ENCODE data around the gene NCOR1. TPM values are rescaled to one million over a fixed set of nuclear protein-coding genes. Genes with fewer than 3 reads are reported as not detected.

Gene NCOR1
- total and polyA plus RNA-seq, 2 donors: 51.5 to 62.2 TPM

DNA sequence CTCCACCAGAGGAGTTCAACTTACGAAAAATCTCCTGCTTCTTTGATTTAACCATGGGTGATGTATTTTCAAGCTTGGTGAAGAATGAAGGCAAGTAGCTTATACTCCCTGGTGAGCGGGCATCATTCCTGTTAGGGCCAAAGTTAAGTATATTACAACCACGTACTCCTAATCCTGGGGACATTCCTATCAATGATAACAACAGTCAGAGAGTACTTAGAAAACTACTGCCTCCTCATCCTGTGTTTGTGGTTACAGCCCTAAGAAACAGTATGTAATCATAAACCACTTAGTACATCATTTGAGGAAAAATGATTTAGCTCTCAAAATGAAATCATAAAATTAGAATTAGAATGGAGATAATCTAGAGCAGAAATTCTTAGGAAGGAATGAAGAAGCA is 168.4 kb downstream of the NCOR1 start:
- peaks cover 50 to 65% of the 10 kb centered on the region in 2 donors for H3K36me3 ChIP-seq (ENCODE audit: control insufficient read depth in 2 of 2, insufficient read depth in 2 of 2, low read length in 1 of 2)

DNA sequence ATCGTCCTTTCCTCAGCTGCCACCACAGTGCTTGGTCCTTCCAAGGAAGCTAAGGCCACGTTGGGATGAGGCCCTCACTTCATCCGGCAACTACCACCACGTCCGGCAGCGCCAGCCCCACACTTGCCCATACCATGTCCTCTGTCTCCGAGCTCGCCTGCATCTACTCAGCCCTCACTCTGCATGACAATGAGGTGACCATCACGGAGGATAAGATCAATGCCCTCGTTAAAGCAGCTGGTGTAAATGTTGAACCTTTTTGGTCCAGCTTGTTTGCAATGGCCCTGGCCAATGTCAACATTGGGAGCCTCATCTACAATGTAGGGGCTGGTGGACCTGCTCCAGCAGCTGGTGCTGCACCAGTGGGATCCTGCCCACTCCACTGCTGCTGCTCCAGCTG is 170.8 kb downstream of the NCOR1 start:
- WGBS: 93% methylated on average over 10 of the region's 10 CpGs
- no peaks in the 10 kb centered on the region for H3K27me3 ChIP-seq (ENCODE audit: control insufficient read depth in 2 of 2, insufficient read depth in 1 of 2, low read length in 1 of 2)
- H3K36me3 ChIP-seq (ENCODE audit: control insufficient read depth in 2 of 2, insufficient read depth in 2 of 2, low read length in 1 of 2): peaks cover 55 to 76% of the 10 kb centered on the region in 2 donors
- no peaks in the 10 kb centered on the region for H3K4me1 ChIP-seq (ENCODE audit: control insufficient read depth in 2 of 2, insufficient read depth in 2 of 2, low read length in 2 of 2)
- no peak overlapping the region for H3K4me3 ChIP-seq (ENCODE audit: low read length in 2 of 2)
- no peak overlapping the region for H3K27ac ChIP-seq (ENCODE audit: low read depth in 1 of 2, low read length in 1 of 2)
- no peaks in the 10 kb centered on the region for H3K9me3 ChIP-seq (ENCODE audit: control insufficient read depth in 2 of 2, insufficient read depth in 1 of 2, low read length in 1 of 2)
- no peak for DNase-seq (ENCODE audit: low read depth in 6 of 9, low spot score in 9 of 9)

More for the DNA sequence above, 168.4 kb downstream of the NCOR1 start:
- Histone ChIP-seq H3K9me3 (ENCODE audit: control insufficient read depth in 2 of 2, insufficient read depth in 1 of 2, low read length in 1 of 2) (no peaks in the 10 kb centered on the region), H3K27ac (ENCODE audit: low read depth in 1 of 2, low read length in 1 of 2) (no peak overlapping the region), H3K4me1 (ENCODE audit: control insufficient read depth in 2 of 2, insufficient read depth in 2 of 2, low read length in 2 of 2) (no peaks in the 10 kb centered on the region), H3K4me3 (ENCODE audit: low read length in 2 of 2) (no peak overlapping the region), H3K27me3 (ENCODE audit: control insufficient read depth in 2 of 2, insufficient read depth in 1 of 2, low read length in 1 of 2) (no peaks in the 10 kb centered on the region)
- 97% methylated on average over 3 of the region's 3 CpGs for WGBS
- DNase-seq (ENCODE audit: low read depth in 6 of 9, low spot score in 9 of 9): no peak

DNA sequence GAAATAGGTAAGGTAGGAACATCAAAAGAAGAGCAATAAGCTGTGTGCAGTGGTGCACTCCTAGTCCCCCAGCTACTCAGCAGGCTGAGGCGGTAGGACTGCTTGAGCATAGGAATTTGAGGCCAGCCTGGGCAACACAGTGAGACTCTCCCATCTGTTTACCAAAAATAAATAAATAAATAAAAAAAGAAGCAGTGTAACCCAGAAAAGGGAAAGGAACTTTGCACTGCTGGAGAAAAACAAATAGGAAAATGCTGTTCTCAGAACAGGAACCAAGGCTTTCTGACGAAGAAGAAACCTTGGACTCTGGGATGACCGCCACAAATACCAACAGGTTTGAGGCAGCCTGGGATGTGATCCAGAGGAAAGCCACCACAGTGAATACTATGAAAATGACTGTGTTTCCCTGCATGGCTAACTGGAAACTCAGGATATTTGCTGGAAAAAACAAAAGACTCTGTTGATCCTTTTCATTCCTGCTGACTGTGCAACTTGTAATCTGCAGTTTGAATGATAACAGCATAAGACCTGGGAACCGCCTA is 174.6 kb downstream of the NCOR1 start:
- 98% methylated on average over 4 of the region's 4 CpGs for WGBS
- DNase-seq (ENCODE audit: low read depth in 6 of 9, low spot score in 9 of 9): no peak
- Histone ChIP-seq H3K9me3 (ENCODE audit: control insufficient read depth in 2 of 2, insufficient read depth in 1 of 2, low read length in 1 of 2) (no peaks in the 10 kb centered on the region), H3K4me1 (ENCODE audit: control insufficient read depth in 2 of 2, insufficient read depth in 2 of 2, low read length in 2 of 2) (no peaks in the 10 kb centered on the region), H3K36me3 (ENCODE audit: control insufficient read depth in 2 of 2, insufficient read depth in 2 of 2, low read length in 1 of 2) (peaks cover 43 to 67% of the 10 kb centered on the region in 2 donors), H3K27ac (ENCODE audit: low read depth in 1 of 2, low read length in 1 of 2) (no peak overlapping the region), H3K4me3 (ENCODE audit: low read length in 2 of 2) (no peak overlapping the region), H3K27me3 (ENCODE audit: control insufficient read depth in 2 of 2, insufficient read depth in 1 of 2, low read length in 1 of 2) (no peaks in the 10 kb centered on the region)

DNA sequence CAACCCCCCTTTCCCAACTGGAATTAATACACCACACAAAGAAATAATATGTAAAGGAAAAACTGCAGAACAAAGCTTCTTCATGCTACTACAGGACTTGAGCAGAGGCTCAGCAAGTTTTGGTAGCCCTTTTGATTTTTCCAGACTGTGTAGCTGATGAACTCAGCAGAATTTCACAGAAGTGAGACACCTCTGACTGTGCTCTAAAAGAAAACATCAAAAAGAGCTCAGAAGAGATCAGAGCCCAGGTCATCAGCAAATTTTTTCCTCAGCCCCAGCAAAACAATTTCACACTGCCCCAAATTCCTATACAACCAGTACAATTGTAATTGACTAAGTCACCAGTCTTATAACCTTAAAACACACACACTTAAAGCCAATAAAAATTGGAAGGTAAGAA is 177.7 kb downstream of the NCOR1 start:
- peaks cover 36 to 69% of the 10 kb centered on the region in 2 donors for H3K36me3 ChIP-seq (ENCODE audit: control insufficient read depth in 2 of 2, insufficient read depth in 2 of 2, low read length in 1 of 2)
- H3K27ac ChIP-seq (ENCODE audit: low read depth in 1 of 2, low read length in 1 of 2): no peak overlapping the region
- H3K27me3 ChIP-seq (ENCODE audit: control insufficient read depth in 2 of 2, insufficient read depth in 1 of 2, low read length in 1 of 2): no peaks in the 10 kb centered on the region
- H3K4me3 ChIP-seq (ENCODE audit: low read length in 2 of 2): no peak overlapping the region
- DNase-seq (ENCODE audit: low read depth in 6 of 9, low spot score in 9 of 9): no peak
- H3K9me3 ChIP-seq (ENCODE audit: control insufficient read depth in 2 of 2, insufficient read depth in 1 of 2, low read length in 1 of 2): no peaks in the 10 kb centered on the region
- no peaks in the 10 kb centered on the region for H3K4me1 ChIP-seq (ENCODE audit: control insufficient read depth in 2 of 2, insufficient read depth in 2 of 2, low read length in 2 of 2)

DNA sequence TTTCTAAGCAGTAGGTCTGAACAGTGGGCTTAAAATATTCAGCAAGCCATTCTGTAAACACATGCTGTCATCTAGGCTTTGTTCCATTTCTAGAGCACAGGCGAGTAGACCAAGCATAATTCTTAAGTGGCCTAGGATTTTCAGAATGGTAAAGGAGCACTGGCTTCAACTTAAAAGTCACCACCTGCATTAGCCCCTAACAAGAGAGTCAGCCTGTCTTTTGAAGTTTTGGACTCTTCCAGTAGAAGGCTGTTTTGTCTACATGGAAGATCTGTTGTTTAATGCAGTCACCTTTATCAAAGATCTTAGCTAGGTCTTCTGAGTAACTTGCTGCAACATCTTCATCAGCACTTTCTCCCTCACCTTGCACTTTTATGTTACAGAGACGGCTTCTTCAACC is 179.1 kb downstream of the NCOR1 start:
- H3K4me1 ChIP-seq (ENCODE audit: control insufficient read depth in 2 of 2, insufficient read depth in 2 of 2, low read length in 2 of 2): no peaks in the 10 kb centered on the region
- no peaks in the 10 kb centered on the region for H3K27me3 ChIP-seq (ENCODE audit: control insufficient read depth in 2 of 2, insufficient read depth in 1 of 2, low read length in 1 of 2)
- peaks cover 39 to 72% of the 10 kb centered on the region in 2 donors for H3K36me3 ChIP-seq (ENCODE audit: control insufficient read depth in 2 of 2, insufficient read depth in 2 of 2, low read length in 1 of 2)
- H3K4me3 ChIP-seq (ENCODE audit: low read length in 2 of 2): no peak overlapping the region
- no peak for DNase-seq (ENCODE audit: low read depth in 6 of 9, low spot score in 9 of 9)
- H3K27ac ChIP-seq (ENCODE audit: low read depth in 1 of 2, low read length in 1 of 2): no peak overlapping the region
- WGBS: 100% methylated on average over 2 of the region's 2 CpGs
- no peaks in the 10 kb centered on the region for H3K9me3 ChIP-seq (ENCODE audit: control insufficient read depth in 2 of 2, insufficient read depth in 1 of 2, low read length in 1 of 2)

DNA sequence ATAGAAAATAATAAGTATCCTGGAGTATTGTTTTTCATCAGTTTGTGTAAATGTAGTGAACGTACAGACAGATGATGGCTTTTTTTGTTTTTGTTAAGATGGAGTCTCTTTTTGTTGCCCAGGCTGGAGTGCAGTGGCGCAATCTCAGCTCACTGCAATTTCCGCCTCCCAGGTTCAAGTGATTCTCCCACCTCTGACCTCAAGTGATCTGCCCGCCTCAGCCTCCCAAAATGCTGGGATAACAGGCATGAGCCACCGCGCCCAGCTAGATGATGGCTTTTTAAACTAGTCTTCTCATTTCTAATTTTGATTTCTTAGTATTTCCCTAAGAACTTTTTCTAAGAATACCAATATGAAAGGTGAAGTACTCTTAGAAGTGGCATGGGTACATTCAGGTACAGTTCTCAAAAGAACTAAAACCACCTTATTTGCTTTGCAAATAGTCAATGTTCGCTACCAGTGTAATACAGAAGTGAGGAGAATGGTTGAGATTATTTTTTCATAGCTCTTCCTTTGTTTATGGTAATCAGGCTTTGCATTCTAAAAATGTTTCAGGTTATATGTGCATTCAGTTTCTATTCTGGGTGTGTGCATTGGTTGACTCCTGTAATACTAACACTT is 181.5 kb downstream of the NCOR1 start:
- no peak overlapping the region for H3K27ac ChIP-seq (ENCODE audit: low read depth in 1 of 2, low read length in 1 of 2)
- no peaks in the 10 kb centered on the region for H3K27me3 ChIP-seq (ENCODE audit: control insufficient read depth in 2 of 2, insufficient read depth in 1 of 2, low read length in 1 of 2)
- no peak for DNase-seq (ENCODE audit: low read depth in 6 of 9, low spot score in 9 of 9)
- peaks cover 34 to 76% of the 10 kb centered on the region in 2 donors for H3K36me3 ChIP-seq (ENCODE audit: control insufficient read depth in 2 of 2, insufficient read depth in 2 of 2, low read length in 1 of 2)
- H3K4me1 ChIP-seq (ENCODE audit: control insufficient read depth in 2 of 2, insufficient read depth in 2 of 2, low read length in 2 of 2): no peaks in the 10 kb centered on the region
- 99% methylated on average over 7 of the region's 7 CpGs for WGBS
- no peak overlapping the region for H3K4me3 ChIP-seq (ENCODE audit: low read length in 2 of 2)
- no peaks in the 10 kb centered on the region for H3K9me3 ChIP-seq (ENCODE audit: control insufficient read depth in 2 of 2, insufficient read depth in 1 of 2, low read length in 1 of 2)

DNA sequence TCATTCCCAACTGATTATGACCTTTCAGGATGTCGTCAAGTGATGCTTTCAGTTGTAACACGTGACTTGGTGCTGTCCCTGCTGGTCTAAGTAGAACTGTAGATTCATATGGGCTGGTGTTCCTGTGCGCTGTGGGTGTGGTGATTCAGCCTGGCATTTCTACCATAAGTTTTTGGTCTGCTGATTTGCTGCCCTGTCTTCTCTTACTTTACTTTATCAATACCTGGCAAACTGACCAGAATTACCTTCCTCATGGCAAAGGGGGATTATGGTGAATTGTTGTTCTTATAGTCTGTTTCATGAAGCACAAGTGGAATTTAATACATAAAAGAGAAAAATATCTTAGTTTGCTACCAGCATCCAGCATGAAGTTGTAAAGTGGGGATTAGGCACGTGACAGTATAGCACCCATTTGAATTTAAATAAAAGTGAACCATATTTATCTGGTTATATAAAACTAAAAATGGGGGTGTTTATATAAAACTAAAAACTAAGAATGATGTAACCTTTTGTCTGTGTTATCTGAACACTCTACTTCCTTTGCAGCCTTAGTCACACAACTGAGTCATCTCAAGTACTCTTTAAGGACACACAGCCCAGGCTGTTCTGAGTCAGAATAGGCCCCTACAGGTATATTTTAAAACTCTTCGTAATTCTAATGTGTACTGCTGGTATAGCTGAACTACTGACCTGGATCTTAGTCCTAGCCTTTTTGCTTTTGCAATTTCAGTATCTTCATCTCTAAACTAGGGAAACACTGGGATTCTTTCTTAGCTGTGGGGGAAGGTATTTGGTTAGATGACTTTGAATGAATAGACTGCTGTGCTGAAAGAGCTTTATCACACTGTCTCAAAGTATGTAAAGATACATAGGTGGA is 187.4 kb downstream of the NCOR1 start:
- Histone ChIP-seq H3K27me3 (ENCODE audit: control insufficient read depth in 2 of 2, insufficient read depth in 1 of 2, low read length in 1 of 2) (no peaks in the 10 kb centered on the region), H3K4me1 (ENCODE audit: control insufficient read depth in 2 of 2, insufficient read depth in 2 of 2, low read length in 2 of 2) (no peaks in the 10 kb centered on the region), H3K27ac (ENCODE audit: low read depth in 1 of 2, low read length in 1 of 2) (no peak overlapping the region), H3K9me3 (ENCODE audit: control insufficient read depth in 2 of 2, insufficient read depth in 1 of 2, low read length in 1 of 2) (no peaks in the 10 kb centered on the region), H3K36me3 (ENCODE audit: control insufficient read depth in 2 of 2, insufficient read depth in 2 of 2, low read length in 1 of 2) (peaks cover 48 to 82% of the 10 kb centered on the region in 2 donors), H3K4me3 (ENCODE audit: low read length in 2 of 2) (no peak overlapping the region)
- no peak for DNase-seq (ENCODE audit: low read depth in 6 of 9, low spot score in 9 of 9)
- WGBS: 94% methylated on average over 5 of the region's 5 CpGs

DNA sequence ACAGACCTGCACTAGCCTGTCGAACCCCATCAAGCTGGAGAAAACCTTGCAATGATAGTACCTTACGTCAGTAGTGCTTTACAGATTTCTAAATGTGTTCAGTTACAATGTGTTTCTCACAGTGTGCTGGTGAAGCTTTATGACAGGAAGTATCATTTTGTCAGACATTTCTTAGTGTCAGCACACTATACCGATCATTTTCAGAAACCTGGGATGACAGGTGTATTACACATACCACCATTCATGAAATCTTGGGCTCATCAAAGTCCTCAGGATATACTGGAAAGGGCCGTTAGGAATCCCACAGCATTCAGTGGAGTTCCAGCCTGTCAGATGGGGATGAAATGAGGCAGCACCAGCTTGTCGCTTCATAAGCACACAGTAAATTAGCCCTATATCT is 188.4 kb downstream of the NCOR1 start:
- Histone ChIP-seq H3K27me3 (ENCODE audit: control insufficient read depth in 2 of 2, insufficient read depth in 1 of 2, low read length in 1 of 2) (no peaks in the 10 kb centered on the region), H3K9me3 (ENCODE audit: control insufficient read depth in 2 of 2, insufficient read depth in 1 of 2, low read length in 1 of 2) (no peaks in the 10 kb centered on the region), H3K4me1 (ENCODE audit: control insufficient read depth in 2 of 2, insufficient read depth in 2 of 2, low read length in 2 of 2) (no peaks in the 10 kb centered on the region), H3K27ac (ENCODE audit: low read depth in 1 of 2, low read length in 1 of 2) (no peak overlapping the region), H3K36me3 (ENCODE audit: control insufficient read depth in 2 of 2, insufficient read depth in 2 of 2, low read length in 1 of 2) (peaks cover 39 to 71% of the 10 kb centered on the region in 2 donors), H3K4me3 (ENCODE audit: low read length in 2 of 2) (no peak overlapping the region)
- 97% methylated on average over 5 of the region's 5 CpGs for WGBS
- no peak for DNase-seq (ENCODE audit: low read depth in 6 of 9, low spot score in 9 of 9)

DNA sequence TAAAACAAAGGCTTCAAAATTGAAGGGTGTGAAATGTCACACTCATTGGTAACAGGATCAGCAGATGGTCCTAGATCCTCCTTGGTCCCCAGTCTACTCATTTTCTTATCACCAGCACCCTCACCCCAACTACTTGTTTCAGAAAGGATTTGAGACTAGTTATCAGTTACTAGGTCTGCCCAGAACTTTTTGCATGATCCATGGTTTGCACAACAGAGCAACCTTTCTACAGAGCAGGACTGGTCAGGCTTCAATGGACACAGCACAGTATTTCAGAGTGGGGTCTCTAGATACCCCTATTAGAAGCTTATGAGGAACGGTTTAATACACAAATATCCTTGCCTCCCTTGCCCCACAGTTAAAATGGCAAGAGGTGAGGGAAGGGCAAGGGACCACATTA is 190.1 kb downstream of the NCOR1 start:
- H3K27ac ChIP-seq (ENCODE audit: low read depth in 1 of 2, low read length in 1 of 2): no peak overlapping the region
- WGBS: 97% methylated on average over 1 of the region's 1 CpG
- H3K36me3 ChIP-seq (ENCODE audit: control insufficient read depth in 2 of 2, insufficient read depth in 2 of 2, low read length in 1 of 2): peaks cover 41 to 64% of the 10 kb centered on the region in 2 donors
- H3K4me1 ChIP-seq (ENCODE audit: control insufficient read depth in 2 of 2, insufficient read depth in 2 of 2, low read length in 2 of 2): no peaks in the 10 kb centered on the region
- no peak overlapping the region for H3K4me3 ChIP-seq (ENCODE audit: low read length in 2 of 2)
- H3K27me3 ChIP-seq (ENCODE audit: control insufficient read depth in 2 of 2, insufficient read depth in 1 of 2, low read length in 1 of 2): no peaks in the 10 kb centered on the region
- no peak for DNase-seq (ENCODE audit: low read depth in 6 of 9, low spot score in 9 of 9)
- H3K9me3 ChIP-seq (ENCODE audit: control insufficient read depth in 2 of 2, insufficient read depth in 1 of 2, low read length in 1 of 2): no peaks in the 10 kb centered on the region
